SK-N-MC (cell line): Measurements from ENCODE around the gene SLC35F3.

Experiments used
- EZH2 ChIP-seq: fragments of 200-600 bp; sonication (generic); IDR thresholded peaks from one replicate; pipeline ENCODE4 v1.6.1; 2017; ENCODE audit warnings: antibody characterized with exemption
- FOXP2 ChIP-seq: optimal IDR thresholded peaks from 2 replicates; pipeline ENCODE3; 2011; ENCODE audit warnings: mild to moderate bottlenecking, moderate library complexity; ENCODE audit not compliant: insufficient read depth; ENCODE audit errors: extremely low read length, control extremely low read depth
- POLR2AphosphoS5 ChIP-seq: IDR thresholded peaks from 2 replicates; pipeline ENCODE4 v1.6.1; 2012; ENCODE audit warnings: mild to moderate bottlenecking, low read depth, low read length, borderline replicate concordance

- TF ChIP-seq EZH2, result no peak
- TF ChIP-seq POLR2AphosphoS5, result no peak
- TF ChIP-seq FOXP2, result no peak
Measured at GRCh38 chr1:234212764-234213657, 308.5 kb downstream of the SLC35F3 start.
